ENCODE data around the gene OR13J1.
A peak's percentile ranks its signal among the peaks of the same experiment; 100 is the strongest.

OR13J1 gene

GRCh38 chr9:35828716-35829083, 41.5 kb downstream of the OR13J1 start, which contains the start of gene FAM221B:
TSS of gene FAM221B (minus strand) at chr9:35828732. CDS start at chr9:35826161, 2,571 bp downstream.
- Histone ChIP-seq H3K9me3 (no peaks in the 10 kb centered on the region), H3K4me1 (peaks cover 3% of the 10 kb centered on the region; the same call in 1 of the 2 replicates), H3K4me3 (ENCODE audit: low read depth, low read length) (peak within 1 kb of the TSS; percentile 65), H3K27me3 (no peaks in the 10 kb centered on the region), H3K36me3 (no peaks in the 10 kb centered on the region)
- TF ChIP-seq CTCF (IDR thresholded peaks at IDR 0.05; ENCODE audit: low read depth, low read length) = no peak
- peak; percentile 28 for DNase-seq

GRCh38 chr9:35827486-35827885, 42.7 kb downstream of the OR13J1 start:
- Histone ChIP-seq H3K36me3 (no peaks in the 10 kb centered on the region), H3K9me3 (no peaks in the 10 kb centered on the region), H3K27me3 (no peaks in the 10 kb centered on the region), H3K4me1 (peaks cover 3% of the 10 kb centered on the region; the same call in 1 of the 2 replicates), H3K4me3 (ENCODE audit: low read depth, low read length) (no peak overlapping the region)
- no peak for TF ChIP-seq CTCF (IDR thresholded peaks at IDR 0.05; ENCODE audit: low read depth, low read length)
- DNase-seq = no peak

DNA sequence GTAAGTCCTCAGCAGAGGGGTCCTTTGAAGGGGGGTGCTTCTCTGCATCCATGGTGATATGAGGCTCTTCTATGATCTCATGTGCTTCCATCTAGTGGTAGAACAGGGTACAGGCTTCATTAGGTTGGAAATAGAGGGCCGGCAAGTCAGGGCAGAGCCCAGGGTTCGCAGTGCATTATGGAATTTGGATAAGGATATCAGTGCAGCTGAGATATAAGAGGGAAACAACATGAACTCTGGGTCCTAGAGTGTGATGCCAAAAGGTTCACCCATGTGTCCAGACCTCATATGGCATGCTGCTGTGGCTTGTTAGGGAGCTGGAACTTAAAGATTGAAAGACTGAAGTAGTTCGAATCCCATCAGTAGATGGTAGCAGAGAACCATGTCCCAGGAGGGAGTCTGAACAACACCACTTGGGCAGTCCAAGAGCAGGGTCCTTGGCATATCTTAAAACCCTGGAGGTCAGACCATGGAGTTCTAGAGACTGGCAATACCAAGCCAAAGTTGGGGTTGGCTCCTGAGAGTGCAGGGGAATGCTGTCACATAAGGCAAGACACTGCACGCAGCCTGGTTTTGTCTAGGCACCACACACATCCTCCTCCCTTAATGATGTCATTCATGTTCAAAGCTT, 44.0 kb downstream of the OR13J1 start:
- H3K27me3 ChIP-seq = no peaks in the 10 kb centered on the region
- peak; percentile 85 for TF ChIP-seq CTCF (IDR thresholded peaks at IDR 0.05; ENCODE audit: low read depth, low read length)
- peak; percentile 51 for DNase-seq
- no peaks in the 10 kb centered on the region for H3K9me3 ChIP-seq
- no peak overlapping the region for H3K4me3 ChIP-seq (ENCODE audit: low read depth, low read length)
- no peaks in the 10 kb centered on the region for H3K36me3 ChIP-seq
- peaks cover 3% of the 10 kb centered on the region; the same call in 1 of the 2 replicates for H3K4me1 ChIP-seq

- H3K27me3 ChIP-seq = no peaks in the 10 kb centered on the region
- H3K36me3 ChIP-seq = no peaks in the 10 kb centered on the region
- H3K4me1 ChIP-seq = no peaks in the 10 kb centered on the region
- no peak overlapping the region for H3K4me3 ChIP-seq (ENCODE audit: low read depth, low read length)
- H3K9me3 ChIP-seq = no peaks in the 10 kb centered on the region
- TF ChIP-seq CTCF (IDR thresholded peaks at IDR 0.05; ENCODE audit: low read depth, low read length) = no peak
- no peak for DNase-seq
Measured at GRCh38 chr9:35822926-35823325, 47.3 kb downstream of the OR13J1 start.

- no peaks in the 10 kb centered on the region for H3K4me1 ChIP-seq
- no peaks in the 10 kb centered on the region for H3K36me3 ChIP-seq
- DNase-seq = no peak
- no peaks in the 10 kb centered on the region for H3K9me3 ChIP-seq
- no peak overlapping the region for H3K4me3 ChIP-seq (ENCODE audit: low read depth, low read length)
- TF ChIP-seq CTCF (IDR thresholded peaks at IDR 0.05; ENCODE audit: low read depth, low read length) = no peak
- H3K27me3 ChIP-seq = no peaks in the 10 kb centered on the region
Measured at GRCh38 chr9:35820076-35820475, 50.1 kb downstream of the OR13J1 start.
